ENCODE data around the gene STH. TPM values are rescaled to one million over a fixed set of nuclear protein-coding genes. Genes with fewer than 3 reads are reported as not detected.

The STH gene
- total RNA-seq, 1 donor from 2014 or later: not detected

GRCh38 chr17:46023783-46024388 is 24.8 kb downstream of the STH start:
- no peak overlapping the region for H3K27ac Mint-ChIP-seq (ENCODE audit: unreplicated experiment)
- TF ChIP-seq, protein P1, sequence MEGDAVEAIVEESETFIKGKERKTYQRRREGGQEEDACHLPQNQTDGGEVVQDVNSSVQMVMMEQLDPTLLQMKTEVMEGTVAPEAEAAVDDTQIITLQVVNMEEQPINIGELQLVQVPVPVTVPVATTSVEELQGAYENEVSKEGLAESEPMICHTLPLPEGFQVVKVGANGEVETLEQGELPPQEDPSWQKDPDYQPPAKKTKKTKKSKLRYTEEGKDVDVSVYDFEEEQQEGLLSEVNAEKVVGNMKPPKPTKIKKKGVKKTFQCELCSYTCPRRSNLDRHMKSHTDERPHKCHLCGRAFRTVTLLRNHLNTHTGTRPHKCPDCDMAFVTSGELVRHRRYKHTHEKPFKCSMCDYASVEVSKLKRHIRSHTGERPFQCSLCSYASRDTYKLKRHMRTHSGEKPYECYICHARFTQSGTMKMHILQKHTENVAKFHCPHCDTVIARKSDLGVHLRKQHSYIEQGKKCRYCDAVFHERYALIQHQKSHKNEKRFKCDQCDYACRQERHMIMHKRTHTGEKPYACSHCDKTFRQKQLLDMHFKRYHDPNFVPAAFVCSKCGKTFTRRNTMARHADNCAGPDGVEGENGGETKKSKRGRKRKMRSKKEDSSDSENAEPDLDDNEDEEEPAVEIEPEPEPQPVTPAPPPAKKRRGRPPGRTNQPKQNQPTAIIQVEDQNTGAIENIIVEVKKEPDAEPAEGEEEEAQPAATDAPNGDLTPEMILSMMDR (IDR thresholded peaks at IDR 0.05): no peak
- no peak overlapping the region for H3K4me3 Mint-ChIP-seq (ENCODE audit: unreplicated experiment)
- peaks cover 14% of the 10 kb centered on the region for H3K36me3 Mint-ChIP-seq (ENCODE audit: low read depth)
- no peak for DNase-seq (ENCODE audit: low spot score)
- peaks cover 6% of the 10 kb centered on the region for H3K4me1 Mint-ChIP-seq (ENCODE audit: low read depth)
- H3K27me3 Mint-ChIP-seq (ENCODE audit: low read depth): no peaks in the 10 kb centered on the region
- no peaks in the 10 kb centered on the region for H3K9me3 Mint-ChIP-seq (ENCODE audit: low read depth)

- TF ChIP-seq, protein P1 (IDR thresholded peaks at IDR 0.05): no peak
- H3K4me3 Mint-ChIP-seq (ENCODE audit: unreplicated experiment): no peak overlapping the region
- DNase-seq (ENCODE audit: low spot score): no peak
- peaks cover 19% of the 10 kb centered on the region for H3K36me3 Mint-ChIP-seq (ENCODE audit: low read depth)
- no peak overlapping the region for H3K27ac Mint-ChIP-seq (ENCODE audit: unreplicated experiment)
- H3K4me1 Mint-ChIP-seq (ENCODE audit: low read depth): peaks cover 6% of the 10 kb centered on the region
- no peaks in the 10 kb centered on the region for H3K27me3 Mint-ChIP-seq (ENCODE audit: low read depth)
- H3K9me3 Mint-ChIP-seq (ENCODE audit: low read depth): no peaks in the 10 kb centered on the region
Observed at GRCh38 chr17:46024590-46024989, 25.5 kb downstream of the STH start.

DNA sequence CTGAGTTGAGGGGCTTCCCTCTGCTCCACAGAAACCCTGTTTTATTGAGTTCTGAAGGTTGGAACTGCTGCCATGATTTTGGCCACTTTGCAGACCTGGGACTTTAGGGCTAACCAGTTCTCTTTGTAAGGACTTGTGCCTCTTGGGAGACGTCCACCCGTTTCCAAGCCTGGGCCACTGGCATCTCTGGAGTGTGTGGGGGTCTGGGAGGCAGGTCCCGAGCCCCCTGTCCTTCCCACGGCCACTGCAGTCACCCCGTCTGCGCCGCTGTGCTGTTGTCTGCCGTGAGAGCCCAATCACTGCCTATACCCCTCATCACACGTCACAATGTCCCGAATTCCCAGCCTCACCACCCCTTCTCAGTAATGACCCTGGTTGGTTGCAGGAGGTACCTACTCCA is 26.0 kb downstream of the STH start:
- Mint-ChIP-seq H3K4me1 (ENCODE audit: low read depth) (peaks cover 6% of the 10 kb centered on the region), H3K9me3 (ENCODE audit: low read depth) (no peaks in the 10 kb centered on the region), H3K27ac (ENCODE audit: unreplicated experiment) (no peak overlapping the region), H3K36me3 (ENCODE audit: low read depth) (peaks cover 19% of the 10 kb centered on the region), H3K4me3 (ENCODE audit: unreplicated experiment) (no peak overlapping the region), H3K27me3 (ENCODE audit: low read depth) (no peaks in the 10 kb centered on the region)
- TF ChIP-seq, protein P1 (IDR thresholded peaks at IDR 0.05): no peak
- DNase-seq (ENCODE audit: low spot score): no peak

DNA sequence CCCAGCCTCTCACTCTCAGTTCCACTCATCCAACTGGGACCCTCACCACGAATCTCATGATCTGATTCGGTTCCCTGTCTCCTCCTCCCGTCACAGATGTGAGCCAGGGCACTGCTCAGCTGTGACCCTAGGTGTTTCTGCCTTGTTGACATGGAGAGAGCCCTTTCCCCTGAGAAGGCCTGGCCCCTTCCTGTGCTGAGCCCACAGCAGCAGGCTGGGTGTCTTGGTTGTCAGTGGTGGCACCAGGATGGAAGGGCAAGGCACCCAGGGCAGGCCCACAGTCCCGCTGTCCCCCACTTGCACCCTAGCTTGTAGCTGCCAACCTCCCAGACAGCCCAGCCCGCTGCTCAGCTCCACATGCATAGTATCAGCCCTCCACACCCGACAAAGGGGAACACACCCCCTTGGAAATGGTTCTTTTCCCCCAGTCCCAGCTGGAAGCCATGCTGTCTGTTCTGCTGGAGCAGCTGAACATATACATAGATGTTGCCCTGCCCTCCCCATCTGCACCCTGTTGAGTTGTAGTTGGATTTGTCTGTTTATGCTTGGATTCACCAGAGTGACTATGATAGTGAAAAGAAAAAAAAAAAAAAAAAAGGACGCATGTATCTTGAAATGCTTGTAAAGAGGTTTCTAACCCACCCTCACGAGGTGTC is 26.6 kb downstream of the STH start:
- Mint-ChIP-seq H3K4me1 (ENCODE audit: low read depth) (peaks cover 6% of the 10 kb centered on the region), H3K27ac (ENCODE audit: unreplicated experiment) (no peak overlapping the region), H3K27me3 (ENCODE audit: low read depth) (no peaks in the 10 kb centered on the region), H3K4me3 (ENCODE audit: unreplicated experiment) (no peak overlapping the region), H3K36me3 (ENCODE audit: low read depth) (peaks cover 25% of the 10 kb centered on the region), H3K9me3 (ENCODE audit: low read depth) (no peaks in the 10 kb centered on the region)
- TF ChIP-seq, protein P1 (IDR thresholded peaks at IDR 0.05): no peak
- no peak for DNase-seq (ENCODE audit: low spot score)

GRCh38 chr17:46026166-46027047 is 27.4 kb downstream of the STH start:
- Mint-ChIP-seq H3K4me1 (ENCODE audit: low read depth) (peaks cover 6% of the 10 kb centered on the region), H3K27ac (ENCODE audit: unreplicated experiment) (no peak overlapping the region), H3K9me3 (ENCODE audit: low read depth) (no peaks in the 10 kb centered on the region), H3K36me3 (ENCODE audit: low read depth) (peaks cover 32% of the 10 kb centered on the region), H3K27me3 (ENCODE audit: low read depth) (no peaks in the 10 kb centered on the region), H3K4me3 (ENCODE audit: unreplicated experiment) (no peak overlapping the region)
- TF ChIP-seq, protein P1 (IDR thresholded peaks at IDR 0.05): no peak
- no peak for DNase-seq (ENCODE audit: low spot score)
